Tibial artery (tissue), 4 donors: ENCODE results near the gene PLEKHG4B.
"Not testable (repeated sequence)": the region's sequence is repeated elsewhere in the genome, so short reads cannot be mapped to it uniquely, and the experiment has no call there.

Experiments used
- DNase-seq, 2 donors: peaks; one replicate each; pipeline ENCODE4 v3.0.0-alpha.2; 2019
- H3K27ac ChIP-seq, 2 donors: fragments of 200-600 bp; sonication (generic) in 1 of 2; 1 replicate in 1 of 2; 2 replicates in 1 of 2; pipeline ENCODE4 v1.5.1; 2018 to 2019; ENCODE audit warnings: mild to moderate bottlenecking in 1 of 2
- H3K27me3 ChIP-seq, 2 donors: fragments of 200-600 bp; sonication (generic) in 1 of 2; one replicate each; pipeline versions ENCODE4 v1.5.1 to v1.6.0; 2016 to 2019
- H3K36me3 ChIP-seq, 3 donors: fragments of 200-600 bp; sonication (generic) in 2 of 3; one replicate each; pipeline ENCODE4 v1.5.1; 2016 to 2019; ENCODE audit warnings: mild to moderate bottlenecking in 2 of 3
- H3K4me1 ChIP-seq, 4 donors: fragments of 200-600 bp; sonication (generic) in 2 of 4; 1 replicate in 3 of 4; 2 replicates in 1 of 4; pipeline ENCODE4 v1.5.1; 2016 to 2019
- H3K4me3 ChIP-seq, 2 donors: fragments of 200-600 bp; sonication (generic) in 1 of 2; 1 replicate in 1 of 2; 2 replicates in 1 of 2; pipeline ENCODE4 v1.5.1; 2018 to 2019; ENCODE audit warnings: mild to moderate bottlenecking in 2 of 2
- H3K9me3 ChIP-seq, 3 donors: fragments of 200-600 bp; sonication (generic) in 1 of 3; one replicate each; pipeline ENCODE4 v1.5.1; 2016 to 2019
- CTCF ChIP-seq, 2 experiments: fragments of 200-600 bp in 1 of 2; fragments of 450-650 bp in 1 of 2; IDR thresholded peaks; one replicate each; pipeline ENCODE4 v1.5.1; 2017 to 2019; ENCODE audit warnings: antibody characterized with exemption in 2 of 2, mild to moderate bottlenecking in 1 of 2, moderate library complexity in 1 of 2
- intact Hi-C: fragments of 100-400 bp; cut with DNase I; formaldehyde crosslinking; loops from one replicate; pipeline ENCODE4 v1.15.0; 2023; ENCODE audit warnings: low total_unique reads

The PLEKHG4B gene

GRCh38 chr5:206406-206805, 114.4 kb downstream of the PLEKHG4B start:
- peaks cover 23 to 40% (median 35%) of the 10 kb centered on the region in 3 donors for H3K36me3 ChIP-seq
- H3K27ac ChIP-seq = no peak overlapping the region
- no peak for TF ChIP-seq CTCF (IDR thresholded peaks at IDR 0.05)
- intact Hi-C loops = no loop called here
- H3K4me3 ChIP-seq = no peak overlapping the region
- H3K9me3 ChIP-seq = no peaks in the 10 kb centered on the region
- DNase-seq = no peak
- no peaks in the 10 kb centered on the region for H3K27me3 ChIP-seq
- peaks cover 0 to 3% (median 0%) of the 10 kb centered on the region in 4 donors for H3K4me1 ChIP-seq

- no peak for TF ChIP-seq CTCF (IDR thresholded peaks at IDR 0.05)
- Histone ChIP-seq H3K4me3 (no peak overlapping the region), H3K27ac (no peak overlapping the region), H3K4me1 (peaks cover 0 to 3% (median 0%) of the 10 kb centered on the region in 4 donors), H3K9me3 (no peaks in the 10 kb centered on the region), H3K27me3 (no peaks in the 10 kb centered on the region), H3K36me3 (peaks cover 23 to 40% (median 35%) of the 10 kb centered on the region in 3 donors)
- intact Hi-C loops = no loop called here
- DNase-seq = no peak
These were observed 115.1 kb downstream of the PLEKHG4B start for GRCh38 chr5:206927-207536.

GRCh38 chr5:207599-207998, 115.6 kb downstream of the PLEKHG4B start:
- Histone ChIP-seq H3K36me3 (peaks cover 23 to 39% (median 32%) of the 10 kb centered on the region in 3 donors), H3K4me1 (peaks cover 0 to 3% (median 0%) of the 10 kb centered on the region in 4 donors), H3K4me3 (no peak overlapping the region), H3K27ac (no peak overlapping the region), H3K9me3 (no peaks in the 10 kb centered on the region), H3K27me3 (no peaks in the 10 kb centered on the region)
- TF ChIP-seq CTCF (IDR thresholded peaks at IDR 0.05) = no peak
- no peak for DNase-seq
- intact Hi-C loops = no loop called here

- H3K9me3 ChIP-seq = no peaks in the 10 kb centered on the region
- no peak for TF ChIP-seq CTCF (IDR thresholded peaks at IDR 0.05)
- peaks cover 0 to 3% (median 0%) of the 10 kb centered on the region in 4 donors for H3K4me1 ChIP-seq
- DNase-seq = no peak
- H3K27ac ChIP-seq = no peak overlapping the region
- no peaks in the 10 kb centered on the region for H3K27me3 ChIP-seq
- H3K4me3 ChIP-seq = no peak overlapping the region
- peaks cover 20 to 35% (median 26%) of the 10 kb centered on the region in 3 donors for H3K36me3 ChIP-seq
- intact Hi-C loops = no loop called here
These were observed 116.6 kb downstream of the PLEKHG4B start for GRCh38 chr5:208449-209114.

- intact Hi-C loops = no loop called here
- DNase-seq = no peak
- Histone ChIP-seq H3K4me1 (peaks cover 0 to 15% (median 2%) of the 10 kb centered on the region in 4 donors), H3K4me3 (no peak overlapping the region), H3K27ac (no peak overlapping the region), H3K9me3 (no peaks in the 10 kb centered on the region), H3K36me3 (peaks cover 0 to 13% (median 6%) of the 10 kb centered on the region in 3 donors), H3K27me3 (no peaks in the 10 kb centered on the region)
- no peak for TF ChIP-seq CTCF (IDR thresholded peaks at IDR 0.05)
These were observed 121.9 kb downstream of the PLEKHG4B start for GRCh38 chr5:213803-214395.

- peaks cover 0 to 26% (median 14%) of the 10 kb centered on the region in 4 donors for H3K4me1 ChIP-seq
- H3K27ac ChIP-seq, H3K9me3 ChIP-seq, DNase-seq, H3K27me3 ChIP-seq, H3K4me3 ChIP-seq: not testable (repeated sequence)
- H3K36me3 ChIP-seq = peaks cover 0 to 13% (median 6%) of the 10 kb centered on the region in 3 donors
- intact Hi-C loops = loop anchor here (5.0 kb wide), 1 partner anchor 57 kb away; the partner anchor contains the start of gene PDCD6
These were observed 123.3 kb downstream of the PLEKHG4B start for GRCh38 chr5:215256-215655.

GRCh38 chr5:216076-216475, 124.1 kb downstream of the PLEKHG4B start:
- not testable (repeated sequence) for H3K27me3 ChIP-seq, H3K9me3 ChIP-seq, H3K4me3 ChIP-seq, DNase-seq, H3K27ac ChIP-seq
- peaks cover 0 to 33% (median 16%) of the 10 kb centered on the region in 4 donors for H3K4me1 ChIP-seq
- peaks cover 0 to 13% (median 6%) of the 10 kb centered on the region in 3 donors for H3K36me3 ChIP-seq
- intact Hi-C loops = loop anchor here (5.0 kb wide), 1 partner anchor 56 kb away; the partner anchor contains the start of gene PDCD6
